Neural cell (in vitro differentiated cells): ENCODE results near the gene GPR42. TPM values are rescaled to one million over a fixed set of nuclear protein-coding genes. Genes with fewer than 3 reads are reported as not detected.
"Not testable (repeated sequence)": the region's sequence is repeated elsewhere in the genome, so short reads cannot be mapped to it uniquely, and the experiment has no call there.

ENCODE experiments used
- H2AFZ ChIP-seq: fragments of 200-600, 300-800 bp; sonication (generic), shearing (Covaris generic); 2 replicates; pipeline ENCODE4 v1.6.0; 2014; ENCODE audit warnings: low read depth, mild to moderate bottlenecking, antibody characterized with exemption, low read length, moderate library complexity
- H3F3A ChIP-seq: fragments of 200-600 bp; shearing (Covaris generic); 2 replicates; pipeline ENCODE4 v1.6.1; 2016; ENCODE audit warnings: mild to moderate bottlenecking, moderate library complexity, mixed read lengths, antibody characterized with exemption, low read length; ENCODE audit not compliant: insufficient read depth, poor library complexity, severe bottlenecking
- H3K27ac ChIP-seq: fragments of 200-600, 300-800 bp; sonication (generic), shearing (Covaris generic); 2 replicates; pipeline ENCODE4 v1.5.1; 2014; ENCODE audit warnings: mild to moderate bottlenecking, low read length, moderate library complexity
- H3K27me3 ChIP-seq: fragments of 300-800, 200-600 bp; sonication (generic), shearing (Covaris generic); 2 replicates; pipeline ENCODE4 v1.6.0; 2014; ENCODE audit warnings: mild to moderate bottlenecking, low read depth, low read length, moderate library complexity; ENCODE audit not compliant: insufficient read depth
- H3K36me3 ChIP-seq: fragments of 300-800, 200-600 bp; sonication (generic), shearing (Covaris generic); 2 replicates; pipeline ENCODE4 v1.5.1; 2014; ENCODE audit warnings: mild to moderate bottlenecking, antibody characterized with exemption, low read length, moderate library complexity; ENCODE audit not compliant: insufficient read depth
- H3K4me2 ChIP-seq: fragments of 300-800, 200-600 bp; sonication (generic), shearing (Covaris generic); 2 replicates; pipeline ENCODE4 v1.6.0; 2014; ENCODE audit warnings: mild to moderate bottlenecking, low read length
- H3K4me3 ChIP-seq: fragments of 300-800, 200-600 bp; sonication (generic), shearing (Covaris generic); 2 replicates; pipeline ENCODE4 v1.5.1; 2014; ENCODE audit warnings: mild to moderate bottlenecking, low read length, moderate library complexity
- H3K79me2 ChIP-seq: fragments of 200-600 bp; shearing (Covaris generic); replicated peaks from 2 replicates; pipeline ENCODE4 v1.6.0; 2014; ENCODE audit warnings: mild to moderate bottlenecking, low read length, moderate library complexity; ENCODE audit not compliant: insufficient read depth
- H3K9ac ChIP-seq: fragments of 300-800, 200-600 bp; sonication (generic), shearing (Covaris generic); 2 replicates; pipeline ENCODE4 v1.6.1; 2016; ENCODE audit warnings: mild to moderate bottlenecking, low read length, mixed read lengths
- H3K9me2 ChIP-seq: fragments of 200-600 bp; shearing (Covaris generic); 2 replicates; pipeline ENCODE4 v1.6.1; 2016; ENCODE audit warnings: mild to moderate bottlenecking, low read length, mixed read lengths; ENCODE audit not compliant: insufficient read depth
- H3K9me3 ChIP-seq: fragments of 200-600, 300-800 bp; sonication (generic), shearing (Covaris generic); 2 replicates; pipeline ENCODE4 v1.6.1; 2016; ENCODE audit warnings: mild to moderate bottlenecking, mixed run types, low read length, moderate library complexity, mixed read lengths
- H4K20me1 ChIP-seq: fragments of 200-600 bp; shearing (Covaris generic); 2 replicates; pipeline ENCODE4 v1.6.1; 2016; ENCODE audit warnings: mild to moderate bottlenecking, mixed run types; ENCODE audit not compliant: insufficient read depth
- EP300 ChIP-seq: fragments of 450-650 bp; conservative IDR thresholded peaks from 2 replicates; pipeline ENCODE4 v1.6.1; 2014; ENCODE audit warnings: antibody characterized with exemption, mild to moderate bottlenecking, moderate library complexity; ENCODE audit not compliant: poor library complexity, severe bottlenecking
- EZH2 ChIP-seq: fragments of 200-600, 300-800 bp; shearing (Covaris generic), sonication (generic); IDR thresholded peaks from 2 replicates; pipeline ENCODE4 v1.6.1; 2014; ENCODE audit warnings: antibody characterized with exemption, low read length, borderline replicate concordance, mild to moderate bottlenecking; ENCODE audit not compliant: insufficient read depth, poor library complexity, severe bottlenecking
- MXI1 ChIP-seq: fragments of 450-650 bp; conservative IDR thresholded peaks from 2 replicates; pipeline ENCODE4 v1.6.1; 2014; ENCODE audit warnings: antibody characterized with exemption, mild to moderate bottlenecking; ENCODE audit not compliant: poor library complexity, severe bottlenecking
- POLR2AphosphoS5 ChIP-seq: IDR thresholded peaks from 2 replicates; pipeline ENCODE4 v1.6.1; 2012
- RAD21 ChIP-seq: fragments of 450-650 bp; conservative IDR thresholded peaks from 2 replicates; pipeline ENCODE4 v1.6.1; 2014; ENCODE audit warnings: antibody characterized with exemption, mild to moderate bottlenecking, moderate library complexity
- SMC3 ChIP-seq: fragments of 450-650 bp; conservative IDR thresholded peaks from 2 replicates; pipeline ENCODE4 v1.6.1; 2014; ENCODE audit warnings: antibody characterized with exemption, mild to moderate bottlenecking, moderate library complexity; ENCODE audit not compliant: poor library complexity
- TAF1 ChIP-seq: IDR thresholded peaks from 2 replicates; pipeline ENCODE4 v1.6.1; 2012; ENCODE audit warnings: low read depth
- polyA plus RNA-seq: library from polyadenylated mRNA; depleted of rRNA; stranded (reverse); fragments of >200 nt; gene quantifications from 2 replicates; pipeline ENCODE4 v1.2.3, GENCODE V29; 2014
- TF ChIP-seq, protein P1 (sequence below): fragments of 450-650 bp; IDR thresholded peaks from 2 replicates; pipeline ENCODE4 v1.5.1; 2014; ENCODE audit warnings: antibody characterized with exemption, mild to moderate bottlenecking, moderate library complexity; ENCODE audit not compliant: poor library complexity, severe bottlenecking
- TF ChIP-seq, protein P2 (sequence below): IDR thresholded peaks from 2 replicates; pipeline ENCODE4 v1.6.1; 2012; ENCODE audit warnings: borderline replicate concordance

Gene GPR42
- polyA plus RNA-seq, 1 donor from 2014 or later: not detected

DNA sequence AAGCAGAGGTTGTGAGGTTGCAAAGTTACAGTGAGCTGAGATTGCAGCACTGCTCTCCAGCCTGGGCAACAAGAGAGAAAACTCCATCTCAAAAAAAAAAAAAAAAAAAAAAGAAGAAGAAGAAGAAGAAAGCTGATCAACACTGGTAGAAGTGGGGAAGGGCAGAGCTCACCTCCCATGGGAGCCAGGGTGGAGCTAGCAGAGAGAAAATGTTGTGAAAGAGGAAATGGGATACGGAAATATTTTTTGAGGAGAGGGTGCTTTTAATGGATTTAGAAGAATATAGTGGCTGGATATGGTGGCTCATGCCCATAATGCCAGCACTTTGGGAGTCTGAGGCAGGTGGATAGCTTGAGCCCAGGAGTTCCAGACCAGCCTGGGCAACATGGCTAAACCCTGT is 6.8 kb downstream of the GPR42 start:
- TF ChIP-seq POLR2AphosphoS5 (no peak), MXI1 (no peak), RAD21 (no peak), SMC3 (no peak), TAF1 (no peak), EP300 (no peak), EZH2 (no peak)
- TF ChIP-seq, protein P1, sequence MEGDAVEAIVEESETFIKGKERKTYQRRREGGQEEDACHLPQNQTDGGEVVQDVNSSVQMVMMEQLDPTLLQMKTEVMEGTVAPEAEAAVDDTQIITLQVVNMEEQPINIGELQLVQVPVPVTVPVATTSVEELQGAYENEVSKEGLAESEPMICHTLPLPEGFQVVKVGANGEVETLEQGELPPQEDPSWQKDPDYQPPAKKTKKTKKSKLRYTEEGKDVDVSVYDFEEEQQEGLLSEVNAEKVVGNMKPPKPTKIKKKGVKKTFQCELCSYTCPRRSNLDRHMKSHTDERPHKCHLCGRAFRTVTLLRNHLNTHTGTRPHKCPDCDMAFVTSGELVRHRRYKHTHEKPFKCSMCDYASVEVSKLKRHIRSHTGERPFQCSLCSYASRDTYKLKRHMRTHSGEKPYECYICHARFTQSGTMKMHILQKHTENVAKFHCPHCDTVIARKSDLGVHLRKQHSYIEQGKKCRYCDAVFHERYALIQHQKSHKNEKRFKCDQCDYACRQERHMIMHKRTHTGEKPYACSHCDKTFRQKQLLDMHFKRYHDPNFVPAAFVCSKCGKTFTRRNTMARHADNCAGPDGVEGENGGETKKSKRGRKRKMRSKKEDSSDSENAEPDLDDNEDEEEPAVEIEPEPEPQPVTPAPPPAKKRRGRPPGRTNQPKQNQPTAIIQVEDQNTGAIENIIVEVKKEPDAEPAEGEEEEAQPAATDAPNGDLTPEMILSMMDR: no peak
- TF ChIP-seq, protein P2, sequence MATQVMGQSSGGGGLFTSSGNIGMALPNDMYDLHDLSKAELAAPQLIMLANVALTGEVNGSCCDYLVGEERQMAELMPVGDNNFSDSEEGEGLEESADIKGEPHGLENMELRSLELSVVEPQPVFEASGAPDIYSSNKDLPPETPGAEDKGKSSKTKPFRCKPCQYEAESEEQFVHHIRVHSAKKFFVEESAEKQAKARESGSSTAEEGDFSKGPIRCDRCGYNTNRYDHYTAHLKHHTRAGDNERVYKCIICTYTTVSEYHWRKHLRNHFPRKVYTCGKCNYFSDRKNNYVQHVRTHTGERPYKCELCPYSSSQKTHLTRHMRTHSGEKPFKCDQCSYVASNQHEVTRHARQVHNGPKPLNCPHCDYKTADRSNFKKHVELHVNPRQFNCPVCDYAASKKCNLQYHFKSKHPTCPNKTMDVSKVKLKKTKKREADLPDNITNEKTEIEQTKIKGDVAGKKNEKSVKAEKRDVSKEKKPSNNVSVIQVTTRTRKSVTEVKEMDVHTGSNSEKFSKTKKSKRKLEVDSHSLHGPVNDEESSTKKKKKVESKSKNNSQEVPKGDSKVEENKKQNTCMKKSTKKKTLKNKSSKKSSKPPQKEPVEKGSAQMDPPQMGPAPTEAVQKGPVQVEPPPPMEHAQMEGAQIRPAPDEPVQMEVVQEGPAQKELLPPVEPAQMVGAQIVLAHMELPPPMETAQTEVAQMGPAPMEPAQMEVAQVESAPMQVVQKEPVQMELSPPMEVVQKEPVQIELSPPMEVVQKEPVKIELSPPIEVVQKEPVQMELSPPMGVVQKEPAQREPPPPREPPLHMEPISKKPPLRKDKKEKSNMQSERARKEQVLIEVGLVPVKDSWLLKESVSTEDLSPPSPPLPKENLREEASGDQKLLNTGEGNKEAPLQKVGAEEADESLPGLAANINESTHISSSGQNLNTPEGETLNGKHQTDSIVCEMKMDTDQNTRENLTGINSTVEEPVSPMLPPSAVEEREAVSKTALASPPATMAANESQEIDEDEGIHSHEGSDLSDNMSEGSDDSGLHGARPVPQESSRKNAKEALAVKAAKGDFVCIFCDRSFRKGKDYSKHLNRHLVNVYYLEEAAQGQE: no peak
- H3K9me3 ChIP-seq: no peaks in the 10 kb centered on the region
- no peak overlapping the region for H3K4me3 ChIP-seq
- no peak overlapping the region for H3K9ac ChIP-seq
- H3K27me3 ChIP-seq: no peaks in the 10 kb centered on the region
- no peak overlapping the region for H3K27ac ChIP-seq
- no peak overlapping the region for H3K4me2 ChIP-seq
- H2AFZ ChIP-seq: no peak overlapping the region
- H3K9me2 ChIP-seq: no peaks in the 10 kb centered on the region
- H3K36me3 ChIP-seq: no peaks in the 10 kb centered on the region
- H3K79me2 ChIP-seq: no peaks in the 10 kb centered on the region
- H3F3A ChIP-seq: no peaks in the 10 kb centered on the region
- no peaks in the 10 kb centered on the region for H4K20me1 ChIP-seq

DNA sequence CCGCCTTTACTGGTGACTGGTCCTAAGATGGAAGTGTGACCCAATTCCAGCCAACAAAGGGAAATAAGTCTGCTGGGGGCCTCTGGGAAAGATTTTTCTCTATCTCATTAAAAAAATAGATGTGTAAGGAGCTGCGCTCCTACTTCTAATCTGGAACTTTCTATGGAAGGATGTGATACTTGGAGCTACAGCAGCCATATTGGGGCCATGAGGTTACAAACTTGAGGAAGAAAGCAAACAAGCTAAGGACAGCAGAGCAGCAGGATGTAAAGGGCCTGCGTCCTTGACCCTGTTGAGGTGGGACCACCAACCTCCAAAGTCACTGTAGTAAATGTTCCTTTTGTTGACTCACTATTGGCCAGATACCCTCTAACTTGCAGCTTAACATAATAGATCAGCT is 7.5 kb downstream of the GPR42 start:
- Histone ChIP-seq H3K4me3 (no peak overlapping the region), H3K4me2 (no peak overlapping the region), H3K9ac (no peak overlapping the region), H4K20me1 (no peaks in the 10 kb centered on the region), H3K9me3 (no peaks in the 10 kb centered on the region), H3K9me2 (no peaks in the 10 kb centered on the region), H3K27ac (no peak overlapping the region), H3K36me3 (no peaks in the 10 kb centered on the region), H2AFZ (no peak overlapping the region), H3K79me2 (no peaks in the 10 kb centered on the region), H3F3A (no peaks in the 10 kb centered on the region), H3K27me3 (no peaks in the 10 kb centered on the region)
- TF ChIP-seq MXI1 (no peak), TAF1 (no peak), SMC3 (no peak), EP300 (no peak), EZH2 (no peak), POLR2AphosphoS5 (no peak), RAD21 (no peak)
- TF ChIP-seq, protein P2: no peak
- TF ChIP-seq, protein P1: no peak

DNA sequence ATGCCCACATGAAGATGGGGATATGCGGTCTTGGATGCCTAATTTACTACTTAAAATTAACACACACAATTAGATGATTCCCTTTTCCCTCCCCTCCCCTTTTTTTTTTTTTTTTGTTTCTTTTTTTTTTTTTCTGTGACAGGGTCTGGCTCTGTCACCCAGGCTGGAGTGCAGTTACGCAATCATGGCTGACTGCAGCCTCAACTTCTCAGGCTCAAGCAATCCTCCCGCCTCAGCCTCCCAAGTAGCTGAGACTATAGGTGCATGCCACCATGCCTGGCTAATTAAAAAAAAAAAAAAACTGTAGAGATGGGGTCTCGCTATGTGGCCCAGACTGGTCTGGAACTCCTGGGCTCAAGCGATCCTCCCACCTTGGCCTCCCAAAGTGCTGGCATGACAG is 8.7 kb downstream of the GPR42 start:
- not testable (repeated sequence) for H4K20me1 ChIP-seq, H2AFZ ChIP-seq, H3F3A ChIP-seq, H3K4me3 ChIP-seq, H3K27ac ChIP-seq, H3K36me3 ChIP-seq, H3K9me2 ChIP-seq, H3K4me2 ChIP-seq, H3K9me3 ChIP-seq, H3K9ac ChIP-seq, H3K27me3 ChIP-seq, H3K79me2 ChIP-seq
